GM21528 (cell line): ENCODE measurements around the gene ZNF608.
A peak's percentile ranks its signal among the peaks of the same experiment; 100 is the strongest.

Source experiments
- ATAC-seq: cut with Tn5 transposase; IDR thresholded peaks from one replicate; pipeline ENCODE4 v1.9.1; 2021; ENCODE audit warnings: mild to moderate bottlenecking, moderate library complexity; ENCODE audit not compliant: unreplicated experiment, low FRiP score

Gene ZNF608

DNA sequence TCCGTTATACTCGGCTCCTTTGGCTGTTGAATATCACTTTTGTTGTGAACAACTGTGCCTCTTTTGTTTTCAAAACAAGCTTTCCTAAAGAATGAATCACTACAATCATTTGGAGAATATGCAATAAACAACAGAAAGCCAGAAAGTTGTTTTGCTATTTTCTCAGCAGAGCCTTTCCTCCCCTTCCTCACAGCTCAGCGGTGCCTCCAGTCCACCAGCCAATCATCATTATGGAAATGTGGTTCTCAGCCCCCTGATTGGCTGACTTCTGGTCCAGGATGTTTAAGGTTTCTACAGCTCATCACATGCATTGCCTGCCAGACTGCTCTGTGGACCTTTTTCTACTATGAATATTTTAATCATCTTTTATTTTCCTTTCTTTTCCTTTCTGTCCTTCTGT is 9.1 kb upstream of the ZNF608 start:
- no peak for ATAC-seq

GRCh38 chr5:124755041-124755440 is 8.6 kb upstream of the ZNF608 start:
- ATAC-seq = no peak

GRCh38 chr5:124754206-124754927 is 7.9 kb upstream of the ZNF608 start:
- no peak for ATAC-seq

DNA sequence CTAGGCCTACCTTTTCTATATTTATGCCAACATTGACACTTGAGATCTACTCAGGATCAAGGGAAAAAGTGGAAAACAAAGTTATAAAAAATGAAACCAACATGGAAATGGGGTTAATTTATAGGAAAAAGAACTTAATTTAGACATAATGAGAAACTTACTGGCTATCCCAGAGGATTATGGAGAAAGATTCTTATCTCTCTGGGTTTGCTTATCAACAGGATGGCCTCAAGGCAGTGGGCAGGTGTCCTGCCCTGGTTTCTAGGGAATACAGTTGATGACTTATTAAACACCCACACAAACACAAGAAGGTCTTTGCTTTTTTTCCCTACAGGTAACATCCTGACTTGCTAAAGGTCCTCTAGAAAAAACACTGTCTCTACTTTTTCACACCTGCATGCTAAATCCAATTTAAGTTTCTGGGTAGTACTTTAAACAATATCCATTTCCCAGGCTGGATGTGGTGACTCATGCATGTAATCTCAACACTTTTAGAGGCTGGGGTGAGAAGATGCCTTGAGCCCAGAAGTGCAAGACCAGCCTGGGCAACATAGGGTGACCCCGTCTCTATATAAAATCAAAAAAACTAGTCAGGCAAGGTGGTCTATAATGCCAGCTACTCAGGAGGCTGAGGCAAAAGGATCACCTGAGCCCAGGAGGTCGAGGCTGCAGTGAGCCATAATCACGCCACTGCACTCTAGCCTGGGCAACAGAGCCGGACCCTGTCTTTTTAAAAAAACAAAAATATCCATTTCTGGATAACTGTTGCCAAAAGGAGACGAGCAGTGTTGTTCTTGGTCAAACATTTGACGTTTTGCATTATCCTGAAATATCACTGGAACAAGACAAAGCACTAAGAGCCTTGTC is 6.6 kb upstream of the ZNF608 start:
- ATAC-seq = no peak

- no peak for ATAC-seq
Measured at GRCh38 chr5:124751031-124751430, 4.6 kb upstream of the ZNF608 start.

GRCh38 chr5:124748687-124749594 is 2.5 kb upstream of the ZNF608 start:
- peak; percentile 85 for ATAC-seq

- peak; percentile 73 for ATAC-seq
Measured at GRCh38 chr5:124747791-124748686, 1.6 kb upstream of the ZNF608 start.

DNA sequence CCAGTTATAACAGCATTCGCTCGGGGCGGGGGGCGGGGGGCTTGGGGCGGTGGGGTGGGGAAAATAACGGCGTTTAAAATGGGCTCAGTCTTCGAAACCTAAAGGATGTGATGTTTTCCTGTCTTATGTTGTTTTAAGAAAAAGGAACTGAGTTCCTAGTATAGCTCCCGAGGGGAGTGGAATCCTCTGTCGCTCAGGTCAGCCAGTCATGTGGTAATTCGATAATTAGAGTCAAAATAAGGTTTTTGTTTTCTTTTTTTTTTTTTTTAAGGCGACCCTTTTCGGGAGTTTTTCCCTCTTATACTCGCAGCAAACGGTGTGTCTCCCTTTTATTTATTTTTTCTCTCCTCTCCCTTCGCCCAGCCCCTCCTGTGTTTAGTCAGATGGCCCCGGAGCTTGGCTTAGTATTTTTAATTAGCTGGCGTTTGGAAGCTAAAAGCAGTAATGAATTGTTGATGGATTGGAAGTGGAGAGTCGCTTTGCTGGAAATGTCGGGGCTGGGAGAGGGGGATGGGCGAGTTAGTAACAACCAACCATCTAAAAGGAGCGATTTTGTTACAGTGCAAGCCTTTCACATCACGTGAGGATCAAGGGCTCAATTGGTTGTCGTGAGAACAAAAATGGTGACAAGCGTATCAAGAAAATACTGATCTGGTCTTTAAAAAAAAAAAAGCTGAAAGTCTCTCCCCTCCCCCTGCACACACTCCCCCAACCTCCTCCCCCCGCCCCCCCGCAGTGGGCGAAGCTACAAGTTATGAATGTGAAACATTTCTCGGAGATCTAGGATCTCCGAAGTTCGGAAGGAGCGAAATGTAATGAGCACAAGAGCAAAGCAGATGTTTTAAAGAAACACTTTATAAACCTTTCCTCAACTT is 714 bp upstream of the ZNF608 start:
- no peak for ATAC-seq

- ATAC-seq = no peak
Measured at GRCh38 chr5:124745007-124745927, 1.2 kb downstream of the ZNF608 start.

- no peak for ATAC-seq
Measured at GRCh38 chr5:124744170-124744971, 2.1 kb downstream of the ZNF608 start.

DNA sequence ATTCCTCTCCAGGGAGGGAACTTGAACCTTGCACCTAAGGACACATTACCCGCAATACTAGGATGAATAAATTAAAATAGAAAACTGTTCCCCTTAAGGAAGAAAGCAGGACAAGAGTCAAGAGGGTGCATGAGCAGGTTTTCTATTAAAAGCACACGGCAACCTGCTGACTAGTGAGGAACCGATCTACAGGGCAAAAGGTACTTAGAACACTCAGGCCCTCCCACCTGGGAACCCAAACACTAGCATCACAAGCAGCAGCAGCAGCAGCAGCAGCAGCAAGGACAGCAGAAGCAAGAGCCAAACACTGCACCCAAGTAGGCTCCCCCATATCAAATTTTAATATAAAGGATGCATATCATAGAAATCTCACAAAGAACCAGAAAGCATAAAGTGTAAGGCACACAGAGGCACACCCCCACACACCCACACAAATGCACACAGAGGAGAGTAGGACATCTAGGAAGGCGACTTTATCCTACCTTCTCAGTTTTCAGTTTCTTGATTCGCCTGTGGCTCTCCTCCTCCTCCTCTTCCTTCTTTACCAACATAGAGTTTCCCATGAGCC is 2.8 kb downstream of the ZNF608 start:
- no peak for ATAC-seq

GRCh38 chr5:124742983-124743601 is 3.3 kb downstream of the ZNF608 start:
- no peak for ATAC-seq

- ATAC-seq = no peak
Measured at GRCh38 chr5:124742521-124742920, 3.9 kb downstream of the ZNF608 start.

DNA sequence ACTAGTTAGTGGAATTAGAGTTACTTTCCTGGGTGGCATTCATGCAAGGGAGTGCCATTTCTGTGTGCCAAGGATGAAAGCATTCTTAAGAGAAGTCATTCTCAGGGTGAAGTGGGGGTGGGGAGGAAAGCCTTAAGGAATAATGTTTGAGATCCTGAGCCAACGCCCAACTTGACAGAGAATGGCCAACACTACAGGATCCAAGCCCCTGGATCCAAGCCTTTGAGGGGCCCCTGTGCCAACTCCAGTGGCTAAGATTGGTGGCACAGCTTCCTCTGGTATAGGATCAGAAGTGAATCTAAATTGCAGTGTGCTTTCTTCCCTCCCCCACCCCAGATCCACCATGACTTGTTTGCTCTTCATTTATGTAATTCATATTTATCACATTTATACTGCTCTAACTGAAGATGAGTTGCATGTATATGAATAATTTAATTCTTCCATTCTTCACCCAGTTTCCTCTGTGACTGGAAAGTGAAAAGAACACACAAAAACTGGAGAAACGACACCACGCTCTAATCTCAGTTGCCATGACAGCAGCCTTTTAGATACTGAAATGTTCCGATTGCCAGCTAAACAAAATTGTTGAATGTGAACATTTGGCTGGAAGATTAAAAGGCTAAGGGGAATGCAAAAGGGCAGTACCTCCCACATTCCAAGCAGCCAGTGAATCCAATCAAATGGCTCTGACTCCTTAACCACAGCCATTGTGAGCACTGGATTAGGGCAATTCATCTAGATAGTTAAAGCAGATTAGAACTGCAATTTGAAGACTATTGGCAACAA is 4.5 kb downstream of the ZNF608 start:
- ATAC-seq = no peak

DNA sequence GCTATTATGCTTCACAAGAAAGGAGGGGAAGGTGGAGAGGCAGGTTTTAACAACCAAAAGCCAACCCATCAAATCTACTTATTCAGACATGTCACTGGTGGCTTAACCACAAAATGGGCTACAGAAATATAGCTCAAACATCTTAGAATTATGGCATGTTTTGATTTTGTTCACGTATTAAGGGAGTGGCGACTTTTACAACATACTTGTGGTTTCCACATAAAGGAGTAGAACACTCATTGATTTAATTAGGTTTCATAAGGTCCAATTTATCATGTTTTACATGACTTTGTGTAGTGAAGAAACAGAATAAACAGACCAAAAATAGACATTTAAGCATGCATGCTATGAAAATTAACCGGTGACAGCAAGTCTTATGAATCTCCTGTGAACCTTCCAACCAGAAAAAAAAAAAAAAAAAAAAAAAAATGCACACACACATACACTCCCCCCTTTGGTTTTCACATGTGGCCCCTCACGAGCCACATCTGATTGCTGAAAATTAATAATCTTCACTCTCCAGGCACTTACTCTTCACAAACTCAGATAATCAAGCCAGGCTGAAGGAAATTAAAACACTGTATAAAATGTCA is 5.4 kb downstream of the ZNF608 start:
- no peak for ATAC-seq
